ENCODE results near the gene SKIDA1.
A peak's percentile ranks its signal among the peaks of the same experiment; 100 is the strongest.

SKIDA1 gene

GRCh38 chr10:21515361-21516241 is 9.9 kb downstream of the SKIDA1 start:
- DNase-seq = no peak

GRCh38 chr10:21514818-21515351 is 10.6 kb downstream of the SKIDA1 start:
- DNase-seq = no peak

- DNase-seq = no peak
Observed at GRCh38 chr10:21514129-21514817, 11.2 kb downstream of the SKIDA1 start.

- no peak for DNase-seq
Observed at GRCh38 chr10:21513405-21513788, 12.1 kb downstream of the SKIDA1 start.

GRCh38 chr10:21512573-21513404 is 12.7 kb downstream of the SKIDA1 start:
- DNase-seq = no peak

- no peak for DNase-seq
Observed at GRCh38 chr10:21511946-21512572, 13.4 kb downstream of the SKIDA1 start.

GRCh38 chr10:21511095-21511570 is 14.3 kb downstream of the SKIDA1 start:
- DNase-seq = no peak

GRCh38 chr10:21510241-21511094 is 15.0 kb downstream of the SKIDA1 start:
- DNase-seq = no peak

- DNase-seq = no peak
Observed at GRCh38 chr10:21509341-21510240, 15.9 kb downstream of the SKIDA1 start.

GRCh38 chr10:21508706-21509331 is 16.7 kb downstream of the SKIDA1 start:
- no peak for DNase-seq

GRCh38 chr10:21507150-21507549 is 18.3 kb downstream of the SKIDA1 start:
- no peak for DNase-seq

GRCh38 chr10:21506351-21506750 is 19.1 kb downstream of the SKIDA1 start:
- DNase-seq = peak; percentile 19

GRCh38 chr10:21505711-21506278 is 19.7 kb downstream of the SKIDA1 start:
- no peak for DNase-seq

- DNase-seq = no peak
Observed at GRCh38 chr10:21503542-21503941, 21.9 kb downstream of the SKIDA1 start.

GRCh38 chr10:21502348-21502740 is 23.1 kb downstream of the SKIDA1 start:
- DNase-seq = no peak

- DNase-seq = no peak
Observed at GRCh38 chr10:21501731-21502347, 23.6 kb downstream of the SKIDA1 start.

- DNase-seq = no peak
Observed at GRCh38 chr10:21501091-21501490, 24.4 kb downstream of the SKIDA1 start.

- DNase-seq = no peak
Observed at GRCh38 chr10:21500578-21500910, 24.9 kb downstream of the SKIDA1 start.
